ENCODE data around the gene PRKAR2B. TPM values are rescaled to one million over a fixed set of nuclear protein-coding genes. Genes with fewer than 3 reads are reported as not detected.

Gene PRKAR2B
- total and polyA plus RNA-seq, 2 donors (not counting 1 experiment from before 2014, with no cell fraction given): 0.07 to 0.81 TPM

DNA sequence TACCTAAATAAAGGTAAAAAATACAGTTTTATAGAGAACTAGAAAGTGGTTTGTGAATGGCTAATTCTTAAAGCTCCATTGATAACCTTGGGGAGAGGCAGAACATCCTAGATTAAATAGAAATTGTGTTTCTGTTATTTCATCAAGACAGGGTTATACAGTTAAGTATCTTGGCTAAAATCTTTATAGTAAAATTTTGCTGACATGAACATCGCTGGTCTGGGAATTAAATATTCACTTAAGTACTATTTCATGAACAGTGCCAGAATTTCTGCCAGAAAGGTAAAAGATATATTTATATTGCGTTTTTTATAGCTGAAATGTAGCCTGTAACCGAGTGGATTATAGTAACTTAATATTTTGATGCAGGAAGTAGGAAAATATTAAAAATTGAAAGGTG, 70.6 kb downstream of the PRKAR2B start:
- H3K4me1 Mint-ChIP-seq: no peaks in the 10 kb centered on the region
- WGBS (ENCODE audit: insufficient coverage): no CpG with 5 or more reads among the region's 3 CpGs
- TF ChIP-seq CTCF (IDR thresholded peaks at IDR 0.05) (no peak), EZH2 (IDR thresholded peaks at IDR 0.05; ENCODE audit: borderline replicate concordance, insufficient read depth, low read depth, low read length, poor library complexity, severe bottlenecking) (no peak)
- no peak overlapping the region for H3K27ac Mint-ChIP-seq
- no peaks in the 10 kb centered on the region for H3K9me3 Mint-ChIP-seq (ENCODE audit: insufficient read depth)
- no peak for ATAC-seq (ENCODE audit: low read depth)
- H3K4me2 ChIP-seq (replicated peaks; ENCODE audit: low read depth, low read length, poor library complexity, severe bottlenecking): no peak overlapping the region
- no peaks in the 10 kb centered on the region for H3K4me1 ChIP-seq (ENCODE audit: control insufficient read depth in 2 of 2, insufficient read depth in 2 of 2, low read length in 2 of 2)
- no peaks in the 10 kb centered on the region for H3K36me3 ChIP-seq (replicated peaks in 1 of 2; ENCODE audit: control extremely low read depth in 1 of 2, control insufficient read depth in 1 of 2, extremely low read depth in 1 of 2, insufficient read depth in 2 of 2, low read length in 1 of 2)
- ChIA-PET POLR2A (no interaction called here), CTCF (no interaction called here)
- H3K9ac ChIP-seq (ENCODE audit: low read length): no peak overlapping the region
- H3K4me3 ChIP-seq (ENCODE audit: control extremely low read depth in 1 of 5, extremely low read depth in 1 of 5, insufficient read depth in 1 of 5, low read depth in 2 of 5, low read length in 4 of 5): no peak overlapping the region
- intact Hi-C loops (cut with micrococcal nuclease): no loop called here
- no peak overlapping the region for H2AFZ ChIP-seq (ENCODE audit: insufficient read depth, low read depth, low read length, poor library complexity, severe bottlenecking)
- H4K20me1 ChIP-seq (ENCODE audit: control insufficient read depth, insufficient read depth, low read length, poor library complexity, severe bottlenecking): no peaks in the 10 kb centered on the region
- H3K4me3 Mint-ChIP-seq: no peak overlapping the region
- H3K9me3 ChIP-seq (ENCODE audit: control extremely low read depth in 1 of 3, control insufficient read depth in 2 of 3, insufficient read depth in 1 of 3, low read length in 2 of 3): no peaks in the 10 kb centered on the region
- no peak overlapping the region for H3K27ac ChIP-seq (ENCODE audit: low read length in 2 of 2)
- H3K79me2 ChIP-seq (ENCODE audit: control insufficient read depth, insufficient read depth, low read length): no peaks in the 10 kb centered on the region
- no peak for DNase-seq
- H3K27me3 ChIP-seq (replicated peaks in 1 of 4; ENCODE audit: control extremely low read depth in 1 of 4, control insufficient read depth in 3 of 4, insufficient read depth in 4 of 4, low read length in 3 of 4): no peaks in the 10 kb centered on the region
- H3K27me3 Mint-ChIP-seq: no peaks in the 10 kb centered on the region

DNA sequence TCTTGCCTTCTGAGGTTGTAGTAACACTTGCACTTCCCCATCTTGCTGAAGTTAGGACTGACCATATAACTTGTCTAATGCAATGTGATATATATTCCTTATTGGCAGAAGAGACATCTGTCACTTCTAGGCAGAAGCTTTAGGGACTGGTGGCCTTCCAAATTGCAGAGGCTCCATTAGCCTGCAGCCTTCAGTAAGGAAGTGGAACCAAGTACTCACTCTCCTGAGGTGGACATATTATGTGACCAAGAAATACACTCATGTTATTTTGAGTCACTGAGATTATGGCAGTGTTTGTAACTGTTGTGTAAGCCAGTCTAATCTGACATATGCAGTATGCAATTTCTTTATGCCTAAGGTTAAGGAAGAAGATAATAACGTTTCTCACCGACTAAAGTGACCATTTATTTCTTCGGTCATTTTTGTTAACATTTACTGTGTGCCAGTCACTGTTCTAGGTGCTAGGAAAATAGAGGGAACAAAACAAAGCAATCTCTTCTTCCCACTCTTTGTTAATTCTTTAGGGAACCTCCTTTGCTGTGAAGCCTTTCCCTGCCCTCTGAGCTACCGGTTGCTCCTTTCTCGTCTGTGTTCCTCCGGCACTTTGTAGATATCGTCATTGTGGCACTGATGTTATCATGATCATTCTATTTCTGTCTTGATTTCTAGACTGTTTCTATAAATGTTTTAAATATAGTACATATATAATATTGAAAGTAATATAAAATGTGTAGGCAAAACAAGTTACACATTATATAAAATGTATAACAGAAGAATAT, 71.4 kb downstream of the PRKAR2B start:
- TF ChIP-seq EZH2 (IDR thresholded peaks at IDR 0.05; ENCODE audit: borderline replicate concordance, insufficient read depth, low read depth, low read length, poor library complexity, severe bottlenecking) (no peak), CTCF (IDR thresholded peaks at IDR 0.05) (no peak)
- Mint-ChIP-seq H3K27me3 (no peaks in the 10 kb centered on the region), H3K9me3 (ENCODE audit: insufficient read depth) (no peaks in the 10 kb centered on the region), H3K4me1 (no peaks in the 10 kb centered on the region), H3K27ac (no peak overlapping the region), H3K4me3 (no peak overlapping the region)
- no peaks in the 10 kb centered on the region for H3K27me3 ChIP-seq (replicated peaks in 1 of 4; ENCODE audit: control extremely low read depth in 1 of 4, control insufficient read depth in 3 of 4, insufficient read depth in 4 of 4, low read length in 3 of 4)
- ATAC-seq (ENCODE audit: low read depth) (no peak), DNase-seq (no peak)
- intact Hi-C loops (cut with micrococcal nuclease): no loop called here
- no peak overlapping the region for H2AFZ ChIP-seq (ENCODE audit: insufficient read depth, low read depth, low read length, poor library complexity, severe bottlenecking)
- H3K79me2 ChIP-seq (ENCODE audit: control insufficient read depth, insufficient read depth, low read length): no peaks in the 10 kb centered on the region
- no peak overlapping the region for H3K4me3 ChIP-seq (ENCODE audit: control extremely low read depth in 1 of 5, extremely low read depth in 1 of 5, insufficient read depth in 1 of 5, low read depth in 2 of 5, low read length in 4 of 5)
- H3K9ac ChIP-seq (ENCODE audit: low read length): no peak overlapping the region
- no peaks in the 10 kb centered on the region for H3K4me1 ChIP-seq (ENCODE audit: control insufficient read depth in 2 of 2, insufficient read depth in 2 of 2, low read length in 2 of 2)
- no peak overlapping the region for H3K4me2 ChIP-seq (replicated peaks; ENCODE audit: low read depth, low read length, poor library complexity, severe bottlenecking)
- no peaks in the 10 kb centered on the region for H3K9me3 ChIP-seq (ENCODE audit: control extremely low read depth in 1 of 3, control insufficient read depth in 2 of 3, insufficient read depth in 1 of 3, low read length in 2 of 3)
- ChIA-PET CTCF (no interaction called here), POLR2A (no interaction called here)
- H4K20me1 ChIP-seq (ENCODE audit: control insufficient read depth, insufficient read depth, low read length, poor library complexity, severe bottlenecking): no peaks in the 10 kb centered on the region
- H3K36me3 ChIP-seq (replicated peaks in 1 of 2; ENCODE audit: control extremely low read depth in 1 of 2, control insufficient read depth in 1 of 2, extremely low read depth in 1 of 2, insufficient read depth in 2 of 2, low read length in 1 of 2): no peaks in the 10 kb centered on the region
- no CpG with 5 or more reads among the region's 7 CpGs for WGBS (ENCODE audit: insufficient coverage)
- H3K27ac ChIP-seq (ENCODE audit: low read length in 2 of 2): no peak overlapping the region
